CD14-positive monocyte (primary cell): Measurements from ENCODE around the gene MCCC2. TPM values are rescaled to one million over a fixed set of nuclear protein-coding genes. Genes with fewer than 3 reads are reported as not detected.
A peak's percentile ranks its signal among the peaks of the same experiment; 100 is the strongest.

Experiments used
- DNase-seq, 3 donors: peaks; one replicate each; pipeline ENCODE4 v3.0.0-alpha.2; 2011 to 2022
- H2AFZ ChIP-seq: 2 replicates; pipeline ENCODE4 v1.6.0; 2012; ENCODE audit warnings: mild to moderate bottlenecking, low read depth, low read length, inconsistent platforms; ENCODE audit not compliant: insufficient read depth, poor library complexity, severe bottlenecking
- H3K27ac ChIP-seq, 2 donors: 1 replicate in 1 of 2; 2 replicates in 1 of 2; pipeline ENCODE4 v1.5.1; 2012 to 2013; ENCODE audit warnings: low read length in 2 of 2, control low read depth in 1 of 2, inconsistent platforms in 1 of 2, low read depth in 1 of 2, mild to moderate bottlenecking in 1 of 2
- H3K27me3 ChIP-seq, 2 donors: one replicate each; pipeline versions ENCODE4 v1.6.0 to v1.6.1; 2011 to 2013; ENCODE audit warnings: low read length in 2 of 2; ENCODE audit not compliant: control insufficient read depth in 2 of 2, insufficient read depth in 2 of 2
- H3K36me3 ChIP-seq, 2 donors: replicated peaks in 1 of 2; 1 replicate in 1 of 2; 2 replicates in 1 of 2; pipeline versions ENCODE4 v1.5.1 to v1.6.1; 2012 to 2013; ENCODE audit warnings: low read length in 2 of 2, control low read depth in 1 of 2, inconsistent platforms in 1 of 2, mild to moderate bottlenecking in 1 of 2; ENCODE audit not compliant: insufficient read depth in 2 of 2, control insufficient read depth in 1 of 2
- H3K4me1 ChIP-seq, 2 donors: 1 replicate in 1 of 2; 2 replicates in 1 of 2; pipeline versions ENCODE4 v1.5.1 to v1.6.1; 2012 to 2013; ENCODE audit warnings: low read length in 2 of 2, control low read depth in 1 of 2, inconsistent platforms in 1 of 2, mild to moderate bottlenecking in 1 of 2, moderate library complexity in 1 of 2; ENCODE audit not compliant: insufficient read depth in 2 of 2, control insufficient read depth in 1 of 2
- H3K4me2 ChIP-seq: replicated peaks from 2 replicates; pipeline ENCODE3; 2012; ENCODE audit warnings: low read length, moderate library complexity, mild to moderate bottlenecking; ENCODE audit not compliant: poor library complexity, severe bottlenecking; ENCODE audit errors: extremely low read depth
- H3K4me3 ChIP-seq, 3 experiments: fragments of 200-600 bp in 1 of 3; sonication (generic) in 1 of 3; replicated peaks in 1 of 3; 1 replicate in 2 of 3; 2 replicates in 1 of 3; pipeline ENCODE4 v1.5.1; 2011 to 2013; ENCODE audit warnings: low read length in 3 of 3, mild to moderate bottlenecking in 3 of 3, control low read depth in 2 of 3, low read depth in 2 of 3, inconsistent platforms in 1 of 3, moderate library complexity in 1 of 3
- H3K79me2 ChIP-seq: 2 replicates; pipeline ENCODE4 v1.6.0; 2012; ENCODE audit warnings: mild to moderate bottlenecking, control low read depth, inconsistent platforms, low read length, moderate library complexity; ENCODE audit not compliant: insufficient read depth
- H3K9ac ChIP-seq: 2 replicates; pipeline ENCODE4 v1.6.0; 2017; ENCODE audit warnings: low read length, mild to moderate bottlenecking; ENCODE audit not compliant: insufficient read depth, poor library complexity, severe bottlenecking
- H3K9me3 ChIP-seq, 2 donors: replicated peaks in 1 of 2; 1 replicate in 1 of 2; 2 replicates in 1 of 2; pipeline versions ENCODE4 v1.5.1 to v1.6.1; 2012 to 2013; ENCODE audit warnings: low read length in 2 of 2, control low read depth in 1 of 2; ENCODE audit not compliant: control insufficient read depth in 1 of 2, insufficient read depth in 1 of 2
- H4K20me1 ChIP-seq: 2 replicates; pipeline ENCODE4 v1.6.0; 2012; ENCODE audit warnings: mild to moderate bottlenecking, low read length, control low read depth, moderate library complexity; ENCODE audit not compliant: insufficient read depth
- H3K27ac Mint-ChIP-seq, 7 donors: one replicate each; pipeline ENCODE4 v1.8.0; 2020; ENCODE audit warnings: mild to moderate bottlenecking in 7 of 7, mixed read lengths in 7 of 7, moderate library complexity in 6 of 7, inconsistent platforms in 2 of 7
- H3K27me3 Mint-ChIP-seq, 3 donors: one replicate each; pipeline ENCODE4 v1.8.0; 2021 to 2022; ENCODE audit warnings: low read depth in 3 of 3, mild to moderate bottlenecking in 3 of 3, mixed read lengths in 3 of 3, moderate library complexity in 3 of 3, inconsistent platforms in 1 of 3
- H3K36me3 Mint-ChIP-seq, 2 donors: one replicate each; pipeline ENCODE4 v1.8.0; 2020; ENCODE audit warnings: mixed read lengths in 2 of 2, inconsistent platforms in 1 of 2, mild to moderate bottlenecking in 1 of 2
- H3K4me1 Mint-ChIP-seq: one replicate; pipeline ENCODE4 v1.8.0; 2020; ENCODE audit warnings: mild to moderate bottlenecking, mixed read lengths
- H3K4me3 Mint-ChIP-seq, 2 donors: one replicate each; pipeline ENCODE4 v1.8.0; 2020; ENCODE audit warnings: mild to moderate bottlenecking in 2 of 2, mixed read lengths in 2 of 2, moderate library complexity in 1 of 2
- H3K9me3 Mint-ChIP-seq, 7 donors: one replicate each; pipeline ENCODE4 v1.8.0; 2020 to 2022; ENCODE audit warnings: mixed read lengths in 7 of 7, mild to moderate bottlenecking in 6 of 7, moderate library complexity in 6 of 7, inconsistent platforms in 2 of 7
- CTCF ChIP-seq: fragments of 200-600 bp; IDR thresholded peaks from one replicate; pipeline ENCODE4 v1.8.0; 2022; ENCODE audit warnings: antibody characterized with exemption, mild to moderate bottlenecking
- WGBS: methylation state at CpG from one replicate; pipeline ENCODE4 v1.1.5; 2013; ENCODE audit warnings: missing lambda C conversion rate; ENCODE audit not compliant: insufficient coverage; 5-methylcytosine and 5-hydroxymethylcytosine counted together
- intact Hi-C, 2 donors: fragments of 100-400 bp; cut with micrococcal nuclease; formaldehyde crosslinking; loops; one replicate each; pipeline versions ENCODE4 v1.15.0 to v1.15.1; 2023
- polyA plus RNA-seq, 3 donors: library from polyadenylated mRNA; depleted of rRNA in 1 of 3; unstranded in 2 of 3; stranded (reverse) in 1 of 3; fragments of 300-500 nt in 2 of 3; fragments of >200 nt in 1 of 3; fragmentation: Illumina TruSeq in 2 of 3; gene quantifications; 1 replicate in 2 of 3; 2 replicates in 1 of 3; pipeline ENCODE4 v1.2.3, GENCODE V29; 2012 to 2021

Gene MCCC2
- polyA plus RNA-seq, 3 donors, result 15.4 to 21.9 (median 16.5) TPM

- no peak for TF ChIP-seq CTCF
- Histone ChIP-seq H3K27me3 (peaks cover 0 to 2% of the 10 kb centered on the region in 2 donors), H3K36me3 (no peaks in the 10 kb centered on the region), H2AFZ (no peak overlapping the region), H3K9ac (no peak overlapping the region), H3K4me2 (no peak overlapping the region), H3K9me3 (peaks cover 0 to 6% of the 10 kb centered on the region in 2 donors), H3K4me3 (no peak overlapping the region), H4K20me1 (no peaks in the 10 kb centered on the region), H3K27ac (no peak overlapping the region), H3K79me2 (no peaks in the 10 kb centered on the region), H3K4me1 (no peaks in the 10 kb centered on the region)
- Mint-ChIP-seq H3K4me3 (no peak overlapping the region), H3K9me3 (peaks cover 2 to 11% (median 5%) of the 10 kb centered on the region in 7 donors), H3K27me3 (peaks cover 2 to 16% (median 3%) of the 10 kb centered on the region in 3 donors), H3K4me1 (peaks cover 6% of the 10 kb centered on the region), H3K36me3 (no peaks in the 10 kb centered on the region), H3K27ac (peak overlapping the region in 1 of 7 donors; percentile 54)
- DNase-seq, result no peak
- intact Hi-C loops, result no loop called here
- WGBS, result 70% methylated on average over 2 of the region's 7 CpGs
Measured at GRCh38 chr5:71693828-71694427, 106.8 kb downstream of the MCCC2 start.

- Mint-ChIP-seq H3K27ac (no peak overlapping the region), H3K36me3 (no peaks in the 10 kb centered on the region), H3K4me1 (peaks cover 6% of the 10 kb centered on the region), H3K9me3 (peaks cover 2 to 11% (median 5%) of the 10 kb centered on the region in 7 donors), H3K4me3 (no peak overlapping the region), H3K27me3 (peaks cover 2 to 16% (median 3%) of the 10 kb centered on the region in 3 donors)
- no peak overlapping the region for H2AFZ ChIP-seq
- WGBS, result 89% methylated on average over 8 of the region's 8 CpGs
- no peak overlapping the region for H3K4me2 ChIP-seq
- H3K9me3 ChIP-seq, result peaks cover 0 to 6% of the 10 kb centered on the region in 2 donors
- no peaks in the 10 kb centered on the region for H3K79me2 ChIP-seq
- peaks cover 0 to 2% of the 10 kb centered on the region in 2 donors for H3K27me3 ChIP-seq
- no peak overlapping the region for H3K9ac ChIP-seq
- no peaks in the 10 kb centered on the region for H4K20me1 ChIP-seq
- intact Hi-C loops, result no loop called here
- no peaks in the 10 kb centered on the region for H3K4me1 ChIP-seq
- no peak for TF ChIP-seq CTCF
- H3K4me3 ChIP-seq, result no peak overlapping the region
- H3K36me3 ChIP-seq, result no peaks in the 10 kb centered on the region
- H3K27ac ChIP-seq, result no peak overlapping the region
- DNase-seq, result no peak
Measured at GRCh38 chr5:71695071-71695470, 107.9 kb downstream of the MCCC2 start.
